HG03066 (cell line): ENCODE measurements around the gene UGT3A1.
"Not testable (repeated sequence)": the region's sequence is repeated elsewhere in the genome, so short reads cannot be mapped to it uniquely, and the experiment has no call there.

Source experiments
- ATAC-seq: cut with Tn5 transposase; IDR thresholded peaks from one replicate; pipeline ENCODE4 v1.9.1; 2021; ENCODE audit warnings: low read depth; ENCODE audit not compliant: unreplicated experiment

The UGT3A1 gene, protein sequence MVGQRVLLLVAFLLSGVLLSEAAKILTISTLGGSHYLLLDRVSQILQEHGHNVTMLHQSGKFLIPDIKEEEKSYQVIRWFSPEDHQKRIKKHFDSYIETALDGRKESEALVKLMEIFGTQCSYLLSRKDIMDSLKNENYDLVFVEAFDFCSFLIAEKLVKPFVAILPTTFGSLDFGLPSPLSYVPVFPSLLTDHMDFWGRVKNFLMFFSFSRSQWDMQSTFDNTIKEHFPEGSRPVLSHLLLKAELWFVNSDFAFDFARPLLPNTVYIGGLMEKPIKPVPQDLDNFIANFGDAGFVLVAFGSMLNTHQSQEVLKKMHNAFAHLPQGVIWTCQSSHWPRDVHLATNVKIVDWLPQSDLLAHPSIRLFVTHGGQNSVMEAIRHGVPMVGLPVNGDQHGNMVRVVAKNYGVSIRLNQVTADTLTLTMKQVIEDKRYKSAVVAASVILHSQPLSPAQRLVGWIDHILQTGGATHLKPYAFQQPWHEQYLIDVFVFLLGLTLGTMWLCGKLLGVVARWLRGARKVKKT

DNA sequence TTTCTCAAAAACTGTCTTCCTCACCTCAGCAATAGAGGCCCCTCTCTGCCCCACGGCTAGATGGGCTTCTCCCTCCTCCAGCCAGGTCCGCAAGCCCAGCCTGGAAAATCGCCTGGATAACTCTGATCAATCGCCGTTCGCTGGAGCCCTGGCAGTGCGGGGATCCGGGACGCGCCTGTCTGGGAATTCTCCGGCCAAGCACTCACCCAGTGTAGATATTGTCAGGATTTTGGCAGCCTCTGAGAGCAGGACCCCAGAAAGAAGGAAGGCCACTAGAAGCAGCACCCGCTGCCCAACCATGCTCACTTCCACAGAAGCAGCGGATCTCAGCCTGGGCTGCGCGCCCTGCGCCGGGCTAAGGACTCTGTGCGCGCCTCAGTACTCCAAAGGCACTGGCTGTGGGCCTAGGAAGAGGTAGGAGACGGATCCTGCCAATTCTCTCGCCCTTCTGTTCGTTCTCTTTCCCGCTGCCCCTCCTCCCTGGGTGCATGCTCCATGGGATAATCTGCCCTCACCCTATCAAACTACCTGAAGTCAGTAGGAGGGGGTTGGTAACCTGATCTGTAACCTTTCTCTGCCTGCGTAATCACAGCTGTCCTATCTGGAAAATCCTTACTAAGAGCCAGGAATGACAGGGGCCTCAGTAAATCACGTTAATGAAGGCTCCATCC, at the start of gene UGT3A1:
Gene UGT3A1 (minus strand): TSS at position 450 of the 671 bp plus-strand sequence. CDS start 150 bp downstream, at position 300.
- ATAC-seq, result no peak

DNA sequence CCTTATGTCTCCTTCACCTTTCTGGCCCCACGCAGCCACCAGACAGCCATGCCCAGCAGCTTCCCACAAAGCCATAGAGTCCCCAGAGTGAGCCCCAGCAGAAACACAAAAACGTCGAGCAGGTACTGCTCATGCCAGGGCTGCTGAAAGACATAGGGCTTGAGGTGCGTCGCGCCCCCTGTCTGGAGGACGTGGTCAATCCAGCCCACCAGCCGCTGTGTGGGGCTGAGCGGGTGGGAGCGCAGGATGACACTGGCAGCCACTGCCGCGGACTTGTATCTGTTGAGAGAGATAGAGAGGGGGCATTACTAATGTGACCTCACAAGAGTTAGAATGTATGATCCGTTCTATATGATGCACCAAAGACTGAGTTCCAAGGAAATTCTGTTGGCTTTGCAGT, 44.5 kb upstream of the UGT3A1 start:
- no peak for ATAC-seq

DNA sequence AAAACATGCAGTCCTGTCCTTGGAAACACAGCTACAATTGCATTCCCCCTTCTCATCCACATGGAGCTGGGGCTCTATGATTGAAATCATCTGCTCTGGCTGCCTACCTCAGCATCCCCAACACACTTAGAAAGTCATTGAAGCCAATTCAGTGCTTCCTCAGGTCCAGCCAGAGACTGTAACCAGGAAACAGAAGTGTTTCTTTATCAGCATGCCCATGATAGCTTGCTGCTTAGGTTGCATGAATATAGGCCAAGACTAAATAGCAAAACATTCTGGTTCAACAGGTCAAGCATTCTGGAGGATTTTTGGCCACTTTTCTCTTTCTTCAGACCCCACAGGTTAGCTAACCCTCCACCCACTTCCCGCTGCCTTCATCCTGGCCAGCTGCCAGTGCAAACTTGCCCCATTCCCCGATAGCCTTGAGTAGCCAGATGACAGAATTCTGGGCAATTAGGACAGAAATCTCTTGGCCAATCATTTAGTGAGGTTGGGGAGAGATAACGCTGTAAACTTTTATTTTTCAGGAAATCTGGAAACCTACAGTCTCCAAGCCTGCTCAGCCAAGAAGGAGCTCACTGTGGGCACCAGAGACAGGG, 43.4 kb upstream of the UGT3A1 start:
- ATAC-seq, result not testable (repeated sequence)

DNA sequence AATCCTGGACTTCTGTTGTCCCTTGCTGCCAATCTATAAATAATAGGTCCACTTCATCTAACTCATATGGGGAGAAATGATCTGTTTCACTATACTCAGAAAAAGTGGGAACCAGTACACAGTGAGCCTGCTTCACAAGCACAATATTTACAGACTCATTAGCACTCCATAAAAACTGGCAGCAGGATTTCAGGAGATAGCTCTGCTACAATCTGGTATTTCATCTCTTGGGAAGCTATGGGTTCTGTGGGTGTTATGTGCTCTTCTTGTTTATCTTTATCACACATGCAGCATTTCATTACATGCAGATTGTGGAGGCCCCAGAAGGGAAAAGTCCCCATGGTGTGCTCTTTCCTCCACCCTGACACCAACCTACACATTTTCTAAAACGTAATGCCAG, 42.3 kb upstream of the UGT3A1 start:
- no peak for ATAC-seq

DNA sequence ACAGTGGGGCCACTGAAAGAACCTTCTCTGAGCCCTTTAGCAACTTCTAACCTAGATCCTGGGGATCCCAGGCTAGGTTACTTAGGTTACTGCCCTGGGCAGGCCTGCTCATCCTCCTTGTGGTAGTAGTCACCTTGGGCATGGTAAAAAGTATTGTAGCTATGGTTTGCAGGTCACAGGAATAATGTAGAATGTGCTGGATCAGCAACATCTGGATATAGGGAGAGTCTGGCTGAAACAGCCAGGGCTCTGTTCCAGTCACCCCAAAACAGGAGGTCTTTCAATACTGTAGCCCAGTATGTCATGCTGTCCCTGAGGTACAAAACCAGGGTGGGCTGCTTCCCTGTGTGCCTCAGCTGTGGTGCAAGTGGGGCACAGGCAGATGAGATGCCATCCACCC, 41.9 kb upstream of the UGT3A1 start:
- no peak for ATAC-seq

DNA sequence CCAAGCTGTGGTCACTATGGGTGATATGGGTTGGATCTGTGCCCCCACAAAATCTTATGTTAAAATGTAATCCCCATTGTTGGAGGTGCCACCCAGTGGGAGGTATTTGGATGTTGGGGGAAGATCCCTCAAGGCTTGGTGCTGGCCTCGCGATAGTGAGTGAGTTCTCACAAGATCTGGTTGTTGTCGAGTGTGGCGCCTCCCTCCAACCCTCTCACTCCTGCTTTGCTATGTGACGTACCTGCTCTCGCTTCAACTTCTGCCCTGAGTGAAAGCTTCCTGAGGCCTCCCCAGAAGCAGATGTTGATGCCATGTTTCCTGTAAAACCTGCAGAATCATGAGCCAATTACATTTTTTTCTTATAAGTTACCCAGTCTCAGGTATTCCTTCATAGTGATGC, 40.0 kb upstream of the UGT3A1 start:
- no peak for ATAC-seq

DNA sequence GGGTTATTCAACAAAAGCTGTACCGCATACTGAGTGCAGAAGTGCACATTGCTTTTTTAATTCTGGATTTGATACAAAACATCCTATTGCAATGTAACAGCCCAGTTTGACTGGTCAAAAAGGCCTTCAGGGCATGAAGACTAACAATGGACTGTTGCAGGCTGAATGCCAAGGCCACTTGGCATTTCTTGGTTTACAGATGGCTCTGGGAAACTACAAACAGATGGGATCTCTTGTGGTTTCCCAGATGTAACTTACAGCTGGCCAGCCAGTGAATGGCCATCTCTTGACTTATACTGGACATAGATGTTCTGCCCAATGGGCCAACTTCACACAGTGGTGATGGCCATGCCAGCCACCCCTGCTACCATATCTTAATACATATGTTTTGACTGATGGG, 38.7 kb upstream of the UGT3A1 start:
- no peak for ATAC-seq

DNA sequence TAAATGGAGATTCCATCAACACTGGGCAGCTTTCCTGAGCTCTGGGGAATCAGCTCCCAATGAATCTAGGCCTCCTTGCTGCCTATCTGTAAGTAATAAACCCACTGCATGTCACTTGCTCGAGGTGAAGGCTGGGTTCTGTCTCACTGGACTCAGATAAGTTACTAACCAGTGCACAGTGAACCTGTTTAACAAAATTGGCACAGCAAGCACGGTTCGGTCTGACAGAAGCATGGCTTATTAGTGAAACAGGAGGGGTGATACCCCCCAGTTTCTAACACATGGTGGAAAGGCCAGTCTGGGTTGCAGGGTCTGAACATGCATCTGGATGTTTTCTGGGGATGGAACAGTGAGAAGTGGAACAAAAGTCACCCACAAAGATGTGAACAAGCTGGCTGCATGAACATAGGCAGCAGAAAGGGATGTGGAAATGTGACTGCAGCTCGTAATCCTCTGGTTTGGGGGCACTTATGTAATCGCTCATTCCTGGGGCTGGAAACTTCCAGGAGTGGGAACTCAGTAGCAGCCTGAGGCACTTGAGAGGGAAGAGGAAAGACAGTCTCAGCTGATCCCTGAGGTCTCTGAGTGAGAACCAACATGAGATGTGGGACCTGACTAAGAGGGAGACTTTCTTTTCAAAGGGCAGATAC, 37.8 kb upstream of the UGT3A1 start:
- ATAC-seq, result no peak

DNA sequence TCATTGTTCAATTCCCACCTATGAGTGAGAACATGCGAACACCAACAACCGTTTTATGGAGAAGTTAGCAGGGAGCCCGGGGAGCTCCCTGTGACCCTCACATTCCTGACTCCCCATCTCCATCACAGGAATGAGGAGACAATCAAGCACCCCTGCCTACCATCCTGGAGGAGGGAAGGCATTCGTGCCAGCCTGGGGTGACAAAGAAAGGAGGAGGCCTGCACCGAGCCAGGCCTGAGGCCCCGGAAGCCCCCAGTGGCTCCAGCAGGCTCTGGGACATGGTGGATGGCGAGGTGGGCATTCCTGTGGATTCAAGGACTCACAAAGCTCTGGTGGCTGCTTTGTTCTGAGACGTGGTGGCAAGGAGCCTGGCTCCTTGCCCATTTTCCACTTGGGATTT, 36.5 kb upstream of the UGT3A1 start:
- no peak for ATAC-seq

DNA sequence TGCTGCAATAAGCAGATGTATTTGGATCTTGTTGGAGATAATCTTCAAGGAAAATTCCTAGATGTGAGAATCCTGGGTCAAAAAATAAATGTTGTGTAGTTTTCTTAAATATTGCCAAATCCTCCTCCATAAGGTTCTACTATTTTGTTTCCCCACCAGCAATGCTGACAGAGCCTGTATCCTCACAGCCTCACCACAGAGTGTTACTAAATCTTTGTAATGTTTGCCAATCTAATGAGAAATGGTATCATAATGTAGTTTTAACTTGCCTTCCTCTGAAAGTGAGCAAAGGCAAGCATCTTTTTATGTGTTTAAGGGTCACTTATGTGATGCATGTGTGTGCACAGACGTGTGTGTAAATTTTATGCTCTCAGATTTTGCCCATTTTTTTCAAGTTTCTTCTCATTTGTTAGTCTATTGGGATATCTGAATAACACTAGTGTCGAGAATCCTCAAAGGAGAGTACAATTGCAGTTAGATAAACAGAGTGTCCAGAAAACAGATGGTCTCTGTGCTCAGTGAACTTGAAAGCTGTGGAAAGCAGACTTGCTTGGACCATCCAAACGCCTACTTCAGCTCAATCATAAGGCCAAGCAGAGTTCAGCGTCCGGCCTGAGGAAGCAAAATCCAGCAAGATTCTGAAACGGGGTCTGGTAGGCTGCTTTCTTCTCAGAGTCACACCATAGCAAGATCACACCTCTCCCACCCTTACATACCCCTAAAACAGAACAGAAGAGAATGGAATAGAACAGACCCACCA, 35.7 kb upstream of the UGT3A1 start:
- no peak for ATAC-seq

DNA sequence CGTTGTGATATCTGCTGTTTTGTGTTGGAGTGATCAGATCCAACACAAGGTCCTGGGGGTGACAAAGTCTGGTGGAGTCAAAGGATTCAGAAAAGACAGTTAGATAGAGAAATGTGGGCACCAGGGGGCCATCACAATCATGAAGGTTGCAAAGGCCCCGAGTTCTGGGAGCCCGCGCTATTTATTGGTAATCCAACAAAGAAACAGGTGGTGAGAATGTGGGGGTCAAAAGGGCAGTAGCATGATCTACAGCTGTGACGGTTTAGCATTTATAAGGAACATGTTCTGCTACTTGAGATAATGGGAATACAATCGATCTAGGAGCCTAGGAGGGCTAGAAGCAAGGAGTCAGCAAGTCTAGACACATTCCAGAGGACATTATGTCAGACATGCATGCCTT, 31.1 kb upstream of the UGT3A1 start:
- ATAC-seq, result not testable (repeated sequence)

DNA sequence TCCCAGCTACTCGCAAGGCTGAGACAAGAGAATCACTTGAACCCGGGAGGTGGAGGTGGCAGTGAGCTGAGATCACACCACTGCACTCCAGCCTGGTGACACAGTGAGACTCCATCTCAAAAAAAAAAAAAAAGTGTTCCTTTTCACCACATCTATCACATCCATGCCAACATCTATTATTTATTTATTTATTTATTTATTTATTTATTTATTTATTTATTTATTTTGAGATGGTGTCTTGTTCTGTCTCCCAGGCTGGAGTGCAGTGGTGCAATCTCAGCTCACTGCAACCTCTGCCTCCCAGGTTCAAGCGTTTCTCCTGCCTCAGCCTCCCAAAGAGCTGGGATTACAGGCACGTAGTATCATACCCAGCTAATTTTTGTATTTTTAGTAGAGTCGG, 28.4 kb upstream of the UGT3A1 start:
- ATAC-seq, result not testable (repeated sequence)

DNA sequence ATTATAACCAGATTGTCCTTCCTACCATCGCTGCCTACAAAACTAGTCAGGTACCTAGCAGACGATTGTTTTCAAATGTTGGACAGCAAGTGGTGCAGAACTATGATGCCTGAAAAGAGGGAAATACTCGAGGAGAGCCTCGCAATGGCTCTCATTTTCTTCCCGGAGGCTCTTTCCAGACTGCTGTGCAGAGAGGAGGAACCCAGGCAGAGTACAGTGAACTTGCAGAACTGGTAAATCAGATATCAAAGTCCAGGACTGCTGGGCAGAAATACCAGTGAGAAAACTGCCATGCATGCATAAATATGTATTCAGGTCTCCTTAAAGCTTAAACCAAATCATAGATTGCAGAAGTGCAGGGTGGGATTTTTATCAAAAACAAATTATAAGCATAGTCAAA, 26.4 kb upstream of the UGT3A1 start:
- no peak for ATAC-seq

DNA sequence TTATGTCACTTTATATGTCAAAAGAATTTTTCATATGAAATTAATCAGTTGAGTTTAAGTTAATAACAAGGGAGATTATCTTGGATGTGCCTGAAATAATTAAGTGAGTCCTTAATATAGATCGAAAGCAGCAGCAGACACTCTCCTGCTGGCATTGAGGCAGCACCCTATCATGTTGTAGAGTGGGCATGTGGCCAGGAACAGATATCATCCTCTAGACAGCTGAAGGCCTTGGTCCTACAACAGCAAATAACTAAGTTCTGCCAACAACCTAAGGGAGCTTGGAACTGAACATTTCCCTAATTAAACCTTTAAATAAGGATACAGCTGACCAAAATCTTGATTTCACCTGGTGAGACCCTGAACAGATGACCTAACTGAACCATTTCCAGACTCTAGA, 25.8 kb upstream of the UGT3A1 start:
- no peak for ATAC-seq

DNA sequence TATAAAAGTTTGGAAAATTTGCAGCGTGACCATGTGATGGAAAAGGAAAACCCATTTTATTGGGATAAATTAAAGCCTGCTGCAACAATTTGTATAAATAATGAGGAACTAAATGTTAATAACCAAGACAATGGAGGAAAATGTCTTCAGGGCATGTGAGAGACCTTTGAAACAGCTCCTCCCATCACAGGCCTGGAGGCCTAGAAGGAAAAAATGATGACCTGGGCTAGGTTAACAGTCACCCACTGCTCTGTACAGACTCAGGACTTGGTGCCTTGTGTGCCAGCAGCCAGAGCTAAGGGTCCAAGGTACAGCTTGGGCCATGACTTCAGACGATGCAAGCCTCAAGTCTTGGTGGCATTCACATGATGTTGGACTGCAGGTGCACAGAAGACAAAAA, 22.0 kb upstream of the UGT3A1 start:
- ATAC-seq, result no peak

DNA sequence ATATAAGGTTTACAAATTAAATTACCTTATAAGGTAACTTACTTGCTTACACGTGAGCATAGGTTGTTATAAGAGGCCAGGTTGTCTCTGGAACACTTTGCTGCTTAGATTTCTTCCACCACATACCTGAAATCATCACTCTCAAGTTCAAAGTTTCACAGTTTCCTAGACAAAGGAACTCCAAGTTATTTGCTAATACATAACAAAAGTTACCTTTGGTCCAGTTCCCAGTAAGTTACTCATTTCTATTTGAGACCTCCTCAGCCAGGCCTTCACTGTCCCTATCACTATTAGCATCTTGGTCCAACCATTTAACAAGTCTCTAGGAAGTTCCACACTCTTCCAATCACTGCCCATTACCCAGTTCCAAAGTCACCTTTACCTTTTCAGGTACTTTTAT, 18.5 kb upstream of the UGT3A1 start:
- no peak for ATAC-seq

DNA sequence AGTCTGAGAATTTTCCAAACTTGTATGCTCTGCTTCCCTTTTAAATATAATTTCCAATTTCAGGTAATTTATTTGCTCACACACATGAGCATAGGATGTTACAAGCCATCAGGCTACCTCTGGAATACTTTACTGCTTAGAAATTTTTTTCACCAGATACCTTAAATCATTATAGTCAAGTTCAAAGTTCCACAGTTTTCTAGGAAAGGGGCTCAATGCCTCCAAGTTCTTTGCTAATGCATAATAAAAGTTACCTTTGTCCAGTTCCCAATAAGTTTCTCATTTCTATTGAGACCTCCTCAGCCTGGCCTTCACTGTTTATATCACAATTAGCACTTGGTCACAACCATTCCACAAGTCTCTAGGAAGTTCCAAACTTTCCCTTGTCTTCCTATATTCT, 16.2 kb upstream of the UGT3A1 start:
- ATAC-seq, result no peak

DNA sequence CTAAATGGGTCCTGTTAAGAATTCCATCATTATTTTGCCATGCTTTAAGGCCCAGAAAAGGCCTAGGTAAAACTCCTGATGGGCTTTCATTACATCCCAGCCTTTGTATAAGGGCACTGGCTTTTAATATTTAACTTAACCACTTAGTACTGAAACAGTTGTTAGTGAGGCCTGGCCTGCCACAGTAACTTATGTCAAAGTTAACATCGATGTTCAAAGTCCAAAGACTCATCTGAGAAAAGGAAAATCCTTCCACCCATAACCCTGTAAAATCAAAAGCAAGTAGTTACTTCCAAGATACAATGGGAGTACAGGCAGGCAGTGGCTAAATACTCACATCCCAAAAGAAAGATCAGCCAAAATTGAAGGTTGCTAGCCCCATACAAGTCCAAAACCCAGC, 15.0 kb upstream of the UGT3A1 start:
- ATAC-seq, result no peak

DNA sequence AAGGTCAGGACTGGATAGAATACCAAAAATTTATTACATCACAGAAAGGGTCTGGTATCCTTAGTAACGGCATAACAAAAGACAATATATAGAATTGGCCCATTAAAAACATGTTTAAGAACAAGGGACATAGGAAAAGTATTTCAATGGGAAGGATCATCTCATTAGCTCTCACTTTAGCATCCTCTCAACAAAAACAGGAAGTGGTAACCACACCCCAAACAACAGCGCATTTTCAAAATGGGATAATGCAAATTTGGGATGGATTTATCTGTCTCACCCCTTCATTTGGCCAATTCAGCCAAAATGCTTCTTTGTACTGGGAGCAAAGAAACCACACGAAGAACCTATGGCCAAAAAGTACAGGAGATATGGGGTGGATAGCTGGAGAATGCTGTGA, 9.8 kb upstream of the UGT3A1 start:
- ATAC-seq, result no peak

DNA sequence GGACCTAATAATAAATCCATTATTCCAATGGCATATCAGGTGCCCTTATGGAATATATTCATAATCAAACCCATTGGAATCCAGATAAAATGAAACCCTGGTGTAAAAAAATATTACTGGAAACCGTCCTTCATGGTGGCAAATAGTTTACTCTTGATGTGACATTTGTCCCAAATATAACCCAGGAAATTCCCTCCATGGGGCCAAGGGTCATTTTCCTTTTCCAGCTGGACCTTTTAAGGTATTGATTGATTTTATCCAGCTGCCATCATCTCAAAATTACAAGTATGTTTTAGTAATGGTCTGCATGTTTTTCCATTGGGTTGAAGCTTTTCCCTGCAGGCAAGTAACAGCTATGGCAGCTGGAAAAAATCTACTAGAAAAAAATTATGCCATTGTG, 8.4 kb upstream of the UGT3A1 start:
- ATAC-seq, result no peak
